NCI-H524 (cell line): ENCODE data around the gene GRID1.
"Not testable (repeated sequence)": the region's sequence is repeated elsewhere in the genome, so short reads cannot be mapped to it uniquely, and the experiment has no call there.

Source experiments
- DNase-seq, 2 experiments: peaks; one replicate each; lab custom pipeline; 2025; lab: John Stamatoyannopoulos, UW

Gene GRID1

DNA sequence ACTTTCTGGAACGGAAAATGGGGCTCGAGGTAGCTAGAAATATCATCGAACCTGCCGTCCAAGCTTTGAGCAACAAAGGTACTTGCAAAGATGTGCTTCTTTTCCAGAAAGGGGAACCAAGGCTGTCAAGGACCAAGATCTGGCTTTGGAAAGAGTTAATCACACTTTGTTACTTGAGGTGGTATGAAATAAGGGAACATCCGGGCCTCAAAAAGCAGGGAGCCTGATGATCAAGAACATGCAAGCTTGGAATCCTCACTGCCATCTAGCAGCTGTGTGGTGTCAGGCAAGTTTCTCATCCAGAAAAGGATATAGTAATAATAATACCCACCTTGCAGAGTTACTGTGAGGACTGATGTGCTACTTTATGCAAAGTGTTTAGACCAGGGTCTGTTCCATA is 329.5 kb downstream of the GRID1 start:
- DNase-seq: no peak

DNA sequence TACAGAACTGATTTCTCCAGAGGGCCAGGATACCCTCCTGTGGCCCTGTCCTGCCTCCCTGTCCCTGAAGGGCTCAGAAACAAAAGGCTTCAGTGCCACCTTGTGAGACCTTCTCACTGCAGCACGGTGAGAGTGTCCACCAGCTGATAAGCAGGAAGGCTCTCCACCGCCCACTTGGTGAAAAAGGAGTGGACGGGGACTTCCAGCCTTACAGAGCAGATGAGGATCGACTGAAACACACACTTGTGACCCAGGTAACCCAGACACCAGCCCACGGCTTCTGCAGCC is 330.1 kb downstream of the GRID1 start:
- no peak for DNase-seq

DNA sequence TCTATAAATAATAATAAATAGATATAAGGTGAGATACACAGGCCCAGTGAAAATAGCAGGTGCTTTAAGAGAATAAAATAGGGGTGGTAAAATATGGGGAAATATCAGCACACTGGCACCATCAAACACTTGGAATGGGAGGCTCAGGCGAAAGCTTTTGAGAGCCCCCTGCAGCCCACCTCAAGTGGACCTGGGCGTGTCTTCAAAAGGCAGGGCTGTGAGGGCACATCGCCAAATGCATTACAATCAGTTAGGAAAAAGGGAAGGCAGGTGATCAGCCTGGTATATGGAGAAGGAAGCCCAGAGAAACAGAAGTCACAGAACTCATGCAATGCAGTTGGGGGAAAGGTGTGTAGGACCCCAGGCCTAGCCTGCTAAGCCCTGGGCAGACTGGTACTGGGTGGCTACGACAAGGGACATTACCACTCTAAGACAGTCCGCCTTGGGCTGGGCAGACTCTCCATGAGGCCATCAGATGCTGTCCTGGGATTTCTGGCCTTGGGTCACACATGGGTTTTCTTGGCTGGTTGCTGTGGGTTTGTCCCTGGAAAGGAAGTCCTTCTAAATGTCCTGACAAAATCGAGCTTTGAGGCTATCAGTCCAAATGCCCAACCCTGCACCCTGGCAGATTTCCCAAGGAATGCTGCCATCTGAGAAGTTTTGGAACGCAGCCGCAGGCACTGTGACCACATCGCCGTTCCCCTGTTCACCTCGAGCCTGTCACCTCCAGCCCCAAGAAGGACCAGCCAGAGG is 330.6 kb downstream of the GRID1 start:
- DNase-seq: no peak

DNA sequence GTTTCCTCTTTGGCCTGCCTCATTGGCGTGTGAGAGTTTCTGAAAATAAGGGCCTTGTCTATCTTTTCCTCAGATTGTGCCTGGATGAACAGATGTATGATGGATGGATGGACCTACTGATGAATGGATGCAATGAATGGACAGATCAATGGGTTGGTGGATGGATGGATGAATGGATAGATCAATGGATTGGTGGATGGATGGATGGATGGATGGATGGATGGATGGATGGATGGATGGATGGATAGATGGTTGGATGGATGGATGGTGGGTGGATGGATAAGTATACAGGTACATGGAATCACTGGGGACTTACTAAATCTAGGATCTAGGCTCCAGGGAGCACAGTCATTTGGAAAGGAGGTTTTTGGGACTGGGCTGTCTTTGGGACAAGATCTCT is 331.9 kb downstream of the GRID1 start:
- DNase-seq: no peak

DNA sequence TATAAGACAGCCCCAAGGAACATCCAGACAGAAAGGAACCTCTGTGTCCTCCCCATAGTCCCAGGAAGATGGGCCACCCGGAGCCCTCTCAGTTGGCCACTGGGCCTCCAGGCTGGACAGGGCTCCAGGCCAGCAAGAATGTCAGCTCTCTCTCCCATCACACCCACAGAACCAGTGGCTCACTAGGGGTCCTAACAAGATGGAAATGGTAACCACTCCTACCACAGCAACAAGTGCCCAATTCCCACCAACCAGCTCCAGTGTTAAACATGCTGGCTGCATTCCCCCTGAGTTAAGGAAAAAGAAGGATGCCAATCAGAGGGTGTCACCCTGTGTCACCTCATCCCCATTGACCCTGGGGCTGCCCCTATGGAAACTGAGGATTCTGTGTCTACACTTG is 333.0 kb downstream of the GRID1 start:
- DNase-seq: no peak

DNA sequence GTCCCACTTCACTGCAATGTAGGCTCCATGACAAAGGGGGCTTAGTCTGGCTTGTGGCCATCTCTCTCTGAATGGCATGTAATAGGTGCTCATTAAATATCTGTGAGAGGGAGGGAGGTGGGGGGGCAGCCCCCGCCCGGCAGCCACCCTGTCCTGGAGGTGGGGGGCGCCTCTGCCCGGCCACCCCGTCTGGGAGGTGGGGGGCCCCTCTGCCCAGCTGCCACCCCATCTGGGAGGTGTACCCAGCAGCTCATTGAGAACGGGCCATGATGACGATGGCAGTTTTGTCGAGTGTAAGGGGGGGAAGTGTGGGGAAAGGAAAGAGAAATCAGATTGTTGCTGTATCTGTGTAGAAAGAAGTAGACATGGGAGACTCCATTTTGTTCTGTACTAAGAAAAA is 334.5 kb downstream of the GRID1 start:
- DNase-seq: not testable (repeated sequence)

DNA sequence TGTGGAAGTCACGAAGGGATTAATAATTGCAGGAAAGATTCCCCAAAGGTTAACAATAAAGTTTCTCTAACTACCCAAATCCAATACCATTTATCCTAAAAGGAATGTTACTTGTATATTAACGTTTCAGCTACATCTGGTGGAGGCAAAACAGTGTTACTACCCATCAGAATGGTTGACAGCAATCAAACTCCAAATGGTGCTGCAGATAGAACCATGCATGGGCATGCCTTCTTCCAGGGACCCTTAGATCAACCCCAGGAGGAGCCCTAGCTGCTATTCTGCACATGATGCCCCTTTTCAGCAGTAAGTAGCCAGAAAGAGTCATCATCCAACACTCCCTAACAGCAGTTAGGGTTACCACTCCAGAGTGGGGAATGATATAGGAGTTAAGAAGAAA is 336.3 kb downstream of the GRID1 start:
- no peak for DNase-seq

DNA sequence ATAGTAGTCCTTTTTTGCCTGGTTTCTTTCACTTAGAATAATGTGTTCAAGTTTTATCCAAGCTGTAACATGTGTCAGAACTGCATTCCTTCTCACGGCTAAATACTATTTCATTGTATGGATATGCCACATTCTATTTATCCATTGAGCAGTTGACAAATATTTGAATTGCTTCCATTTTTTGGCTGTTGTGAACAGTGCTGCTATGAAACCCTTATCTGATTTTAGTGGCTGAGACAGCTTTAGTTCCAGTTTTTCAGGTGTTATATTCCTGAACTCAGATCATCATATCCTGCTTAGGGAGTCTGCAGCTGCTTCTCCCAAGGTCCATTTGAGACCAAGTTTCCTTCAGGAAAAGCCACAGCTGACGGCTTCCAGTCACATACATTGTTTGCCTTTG is 339.2 kb downstream of the GRID1 start:
- DNase-seq: no peak

DNA sequence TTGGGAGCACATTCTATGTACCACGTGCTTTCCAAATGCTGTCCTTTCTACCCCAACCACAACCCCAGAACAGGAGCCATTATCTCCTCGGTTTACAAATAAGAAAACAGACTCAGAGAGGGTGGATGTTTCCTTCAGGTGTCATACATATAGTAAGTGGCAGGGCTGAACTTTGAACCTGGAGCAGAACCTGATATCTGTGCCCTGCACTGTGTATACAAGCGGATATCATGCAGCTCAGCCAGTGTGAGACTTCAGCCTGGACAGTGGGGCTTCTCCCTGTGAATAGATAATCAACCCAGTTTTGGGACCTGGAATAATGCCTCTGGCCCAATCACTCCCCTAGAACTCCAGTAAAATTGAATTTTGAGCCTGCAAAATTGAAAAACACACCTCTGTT is 341.1 kb downstream of the GRID1 start:
- DNase-seq: no peak

DNA sequence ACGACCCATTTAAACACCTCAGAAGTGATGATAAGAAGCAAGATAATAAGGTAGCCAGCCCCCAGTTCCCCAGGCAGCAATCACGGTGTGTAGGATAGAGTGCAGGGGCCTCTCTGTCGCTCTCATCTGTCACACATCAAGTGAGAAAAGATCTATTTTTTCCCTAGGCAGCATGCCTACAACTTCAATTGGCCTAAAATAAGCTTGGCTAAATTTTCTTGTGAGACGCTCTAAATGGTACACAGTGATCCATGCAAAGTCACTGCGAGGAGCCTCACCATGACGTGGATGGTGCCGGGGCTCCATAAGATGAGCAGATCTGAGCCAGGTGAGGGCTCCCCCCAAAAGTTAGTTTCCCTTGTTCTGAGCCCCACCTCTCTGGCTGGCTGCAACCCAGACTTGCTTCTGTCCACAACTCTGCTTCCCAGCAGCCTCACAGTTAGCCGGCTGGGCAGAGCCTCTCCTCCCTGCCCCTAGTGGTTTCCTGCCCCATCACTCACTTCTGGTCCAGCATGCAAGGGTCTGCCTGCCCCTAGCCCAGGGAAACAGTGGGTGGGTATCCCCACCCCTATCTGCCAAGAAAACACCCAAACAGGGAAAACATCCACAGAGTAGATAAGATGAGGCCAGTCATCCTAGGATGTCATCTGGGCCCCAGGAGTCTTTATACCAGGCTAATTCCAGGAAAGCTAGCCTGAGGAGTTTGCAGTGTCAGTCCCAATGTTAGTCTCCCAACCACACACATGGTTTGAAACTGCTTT is 342.1 kb downstream of the GRID1 start:
- DNase-seq: no peak

DNA sequence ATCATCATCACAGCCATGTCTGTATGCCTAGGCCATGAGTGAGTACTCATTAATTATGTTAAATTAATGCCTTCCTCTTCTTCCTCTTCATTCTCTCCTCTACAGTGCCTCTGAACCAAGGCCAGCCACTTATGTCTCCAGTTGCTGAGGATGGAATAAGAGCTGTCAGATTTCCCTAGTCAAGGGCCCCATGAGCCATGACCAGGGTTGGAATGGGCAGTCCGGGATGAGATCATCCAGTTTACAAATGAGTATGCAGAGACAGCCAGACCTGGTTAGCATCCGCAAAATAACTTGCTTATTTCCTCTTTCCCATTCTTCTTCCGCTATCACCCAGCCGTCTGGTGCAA is 342.7 kb downstream of the GRID1 start:
- DNase-seq: no peak

DNA sequence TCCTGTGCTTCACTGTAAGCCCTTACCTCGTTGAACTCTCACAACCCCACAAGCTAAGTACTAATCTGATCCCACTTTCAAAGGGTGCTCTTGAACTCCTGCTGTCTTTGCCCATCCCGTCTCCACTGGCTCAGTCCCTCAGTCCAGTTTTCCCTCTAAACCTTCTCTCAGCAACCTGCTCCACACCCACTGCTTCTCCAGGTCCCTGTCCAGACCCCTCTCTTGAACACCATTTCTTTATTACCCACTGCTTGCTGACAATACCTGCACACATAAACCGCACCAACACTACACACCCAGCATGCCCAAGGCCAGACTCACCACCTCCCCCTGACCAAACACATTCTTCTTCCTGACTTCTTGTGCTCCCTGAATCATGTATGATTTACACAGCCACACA is 343.3 kb downstream of the GRID1 start:
- no peak for DNase-seq

DNA sequence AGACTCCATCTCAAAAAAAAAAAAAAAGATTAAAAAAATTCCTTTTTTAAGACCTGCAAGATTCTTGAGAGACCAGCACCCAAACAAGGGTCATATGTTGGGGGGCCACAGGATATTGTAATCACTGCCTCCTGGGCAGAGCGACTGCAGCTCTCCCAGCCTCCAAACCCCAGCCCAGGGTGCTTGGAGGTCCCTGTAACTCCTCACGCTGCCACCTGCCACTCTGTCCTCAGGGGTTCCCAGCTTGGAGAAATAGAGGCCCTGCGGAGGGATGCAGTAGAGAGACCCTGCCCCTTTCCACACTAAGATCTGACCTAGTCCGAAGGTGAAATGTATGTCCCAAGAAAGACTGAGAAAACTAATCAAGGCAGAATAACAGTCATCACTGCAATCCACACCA is 343.7 kb downstream of the GRID1 start:
- DNase-seq: no peak

DNA sequence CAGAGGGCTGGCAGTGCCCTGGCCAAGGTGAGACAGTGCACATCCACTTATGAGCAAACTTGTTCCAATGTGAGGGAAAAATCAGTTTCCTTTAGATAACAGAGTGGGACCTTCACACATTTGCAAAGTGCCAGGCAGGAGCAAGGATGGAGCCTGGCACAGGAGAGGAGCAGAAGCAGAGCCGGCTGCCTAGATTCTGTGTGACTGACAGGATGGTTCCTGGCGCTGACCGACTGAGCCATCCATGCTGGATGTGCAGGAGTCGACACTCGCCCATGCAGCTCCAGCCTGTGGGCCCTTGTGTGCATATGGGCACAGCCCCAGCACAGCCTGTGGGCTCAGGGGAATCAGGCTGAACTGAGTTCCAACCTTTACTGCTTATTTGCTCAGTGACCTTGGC is 346.5 kb downstream of the GRID1 start:
- no peak for DNase-seq

DNA sequence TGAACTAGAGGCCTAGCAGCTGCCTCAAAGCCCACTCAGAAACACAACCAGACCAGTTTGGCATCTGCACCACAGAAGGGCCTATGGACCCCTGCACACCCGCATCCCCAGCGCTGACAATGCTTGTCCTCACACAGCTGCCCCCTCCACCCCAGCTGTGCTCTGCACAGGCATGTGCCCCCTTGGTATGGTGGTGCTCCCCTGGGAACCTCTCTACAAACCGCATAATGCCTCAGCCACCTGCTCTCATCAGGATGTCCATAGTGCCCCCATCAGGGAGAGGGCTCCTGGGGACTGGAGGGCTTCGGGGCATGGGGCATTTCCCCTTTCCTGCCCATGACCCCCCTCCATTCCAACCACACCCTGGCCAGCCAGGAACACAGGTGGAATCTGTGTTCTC is 347.5 kb downstream of the GRID1 start:
- DNase-seq: peak in 1 of 2 experiments; percentile 25

DNA sequence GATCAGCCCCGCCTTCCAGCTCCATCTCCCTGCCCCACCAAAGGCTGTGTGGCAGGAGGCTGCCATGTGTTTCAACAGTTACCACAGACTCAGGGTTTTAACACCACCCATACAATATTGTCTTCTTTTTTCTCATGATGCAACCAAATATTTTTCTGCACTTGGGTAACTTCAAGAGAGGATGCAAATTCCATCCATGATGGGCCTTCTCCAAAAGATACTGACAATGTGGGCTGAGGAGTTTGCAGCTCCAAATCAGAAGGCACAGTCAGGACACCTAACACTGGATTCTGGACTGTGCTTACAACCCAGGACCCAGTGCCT is 347.9 kb downstream of the GRID1 start:
- no peak for DNase-seq

DNA sequence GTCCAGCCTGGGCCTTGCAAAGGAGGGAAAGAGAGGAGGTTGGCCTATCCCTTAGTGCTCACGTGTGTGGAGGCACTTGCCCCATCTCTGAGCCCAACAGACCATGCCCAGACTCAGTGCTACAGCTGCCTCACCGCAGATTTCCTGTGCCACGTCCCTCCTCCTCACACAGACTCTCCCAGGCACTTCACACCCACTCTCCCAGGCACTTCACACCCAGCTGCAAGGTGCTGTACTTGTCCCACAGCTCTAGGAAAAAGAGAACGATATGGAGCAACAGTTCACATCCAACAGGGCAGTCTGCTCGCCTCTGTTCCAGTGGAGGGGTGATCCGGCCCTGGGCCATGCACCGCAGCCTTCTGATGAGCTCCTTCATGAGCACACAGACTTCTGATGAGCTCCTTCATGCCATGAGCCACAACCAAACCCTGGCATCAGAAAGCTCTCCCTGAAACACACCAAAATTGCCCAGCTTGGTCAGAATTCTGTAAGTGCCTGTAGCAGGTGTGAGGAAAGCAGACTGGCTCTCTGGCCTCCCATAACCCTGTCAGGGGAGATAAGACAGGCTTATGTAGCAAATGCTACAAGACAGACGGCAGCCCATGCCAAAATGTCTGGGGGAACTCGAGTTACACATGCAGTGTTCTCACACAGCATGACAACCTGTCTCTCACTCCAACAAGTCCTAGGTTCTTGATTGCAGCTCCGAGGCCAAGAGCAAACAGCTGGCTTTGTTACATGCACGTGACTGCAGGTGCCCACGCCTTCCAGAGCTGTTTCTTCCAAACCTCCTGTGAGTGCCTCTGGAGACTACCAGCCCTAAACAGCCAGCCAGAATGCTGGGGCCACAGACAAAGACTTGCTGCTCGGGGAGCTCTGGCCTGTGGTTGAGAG is 348.5 kb downstream of the GRID1 start:
- DNase-seq: peak; percentile 51 to 78

DNA sequence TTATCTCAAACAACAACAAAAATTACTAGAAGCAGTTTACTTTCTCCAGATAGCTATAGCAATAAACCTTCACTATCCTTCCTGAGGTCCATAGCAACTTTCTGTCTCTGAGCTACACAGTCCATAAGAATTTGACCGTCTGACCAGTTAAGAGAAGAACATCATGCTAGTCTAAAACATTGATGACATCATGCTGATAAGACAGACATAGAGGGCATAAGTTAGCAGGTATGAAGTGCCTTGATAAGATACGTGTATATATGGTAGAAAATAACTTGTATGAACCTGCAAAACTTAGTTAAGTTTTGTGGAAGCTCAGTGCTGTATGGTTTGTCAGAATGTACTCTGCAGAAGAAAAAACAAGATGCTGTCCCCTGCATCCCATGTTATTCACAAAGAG is 353.0 kb downstream of the GRID1 start:
- DNase-seq: no peak

DNA sequence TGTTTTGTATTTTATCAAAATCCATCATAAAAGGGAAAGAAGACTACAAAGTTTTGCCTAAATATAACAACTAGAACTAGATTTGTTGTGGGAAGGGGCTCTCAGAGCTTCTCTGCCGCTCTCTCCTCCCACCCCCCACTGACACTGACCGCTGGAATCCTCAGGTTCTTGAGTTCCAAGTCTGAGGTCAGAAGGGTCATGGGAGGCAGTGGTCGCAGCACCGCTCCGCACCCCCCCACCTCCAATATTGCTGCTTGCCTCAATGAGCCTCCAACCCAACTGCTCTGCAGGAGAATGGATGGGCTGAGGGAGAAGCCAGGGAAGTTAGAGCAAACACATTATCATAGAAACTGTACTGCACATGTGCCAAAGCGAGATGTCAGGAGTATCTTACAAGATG is 359.4 kb downstream of the GRID1 start:
- no peak for DNase-seq

DNA sequence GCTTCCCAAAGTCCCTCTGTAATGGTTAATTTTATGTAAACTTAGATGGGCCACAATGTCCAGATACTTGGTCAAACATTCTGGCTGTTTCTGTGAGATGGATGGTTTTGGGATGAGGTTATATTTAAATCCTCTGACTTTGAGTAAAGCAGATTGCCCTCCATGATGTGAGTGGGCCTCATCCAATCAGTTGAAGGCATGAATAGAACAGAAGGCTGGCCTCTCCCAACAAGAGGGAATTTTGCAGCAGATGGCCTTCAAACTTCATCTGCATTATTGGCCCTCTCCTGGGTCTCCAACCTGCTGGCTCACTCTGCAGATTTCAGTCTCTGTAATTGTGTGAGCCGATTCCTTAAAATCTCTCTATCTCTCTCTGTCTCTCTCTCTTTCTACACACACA is 362.3 kb downstream of the GRID1 start:
- DNase-seq: peak in 1 of 2 experiments; percentile 45

DNA sequence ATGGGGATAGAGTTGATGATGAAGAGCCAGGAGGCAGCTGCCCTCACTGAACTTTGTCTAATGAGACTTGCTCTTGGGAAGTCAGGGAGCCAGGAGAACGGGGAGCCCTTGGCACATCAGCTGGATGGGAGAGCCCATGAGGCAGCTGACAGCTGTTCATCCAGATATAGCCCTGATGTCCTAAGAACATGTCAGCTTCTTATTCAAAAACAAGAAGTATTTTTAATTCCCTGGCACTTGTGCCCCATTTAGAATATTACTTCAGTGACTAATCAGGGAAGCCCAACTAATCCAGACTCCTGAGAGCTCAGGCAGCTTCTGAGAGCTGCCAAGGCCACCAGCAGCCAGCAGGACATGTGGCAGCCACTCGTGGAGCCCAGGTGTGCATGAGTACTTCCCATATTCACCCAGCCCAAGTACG is 363.4 kb downstream of the GRID1 start:
- DNase-seq: peak; percentile 10 to 66

DNA sequence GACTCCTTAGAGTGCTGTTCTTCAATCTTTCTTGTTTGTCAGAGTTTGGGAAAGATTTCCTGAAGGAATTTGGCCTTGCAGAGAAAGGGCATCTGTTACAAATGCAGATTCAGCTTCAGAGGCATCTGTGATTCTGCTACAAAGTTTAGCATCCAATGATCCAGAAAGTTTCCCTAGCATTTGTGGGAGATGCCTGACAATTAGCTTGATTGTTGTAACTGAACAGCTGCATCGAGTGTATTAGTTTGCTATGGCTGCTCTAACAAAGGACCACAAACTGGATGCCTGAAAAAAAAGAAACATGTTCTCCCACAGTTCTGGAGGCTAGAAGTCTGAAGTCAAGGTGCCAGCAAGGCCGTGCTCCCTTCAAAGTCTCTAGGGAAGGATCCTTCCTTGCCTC is 365.1 kb downstream of the GRID1 start:
- no peak for DNase-seq

DNA sequence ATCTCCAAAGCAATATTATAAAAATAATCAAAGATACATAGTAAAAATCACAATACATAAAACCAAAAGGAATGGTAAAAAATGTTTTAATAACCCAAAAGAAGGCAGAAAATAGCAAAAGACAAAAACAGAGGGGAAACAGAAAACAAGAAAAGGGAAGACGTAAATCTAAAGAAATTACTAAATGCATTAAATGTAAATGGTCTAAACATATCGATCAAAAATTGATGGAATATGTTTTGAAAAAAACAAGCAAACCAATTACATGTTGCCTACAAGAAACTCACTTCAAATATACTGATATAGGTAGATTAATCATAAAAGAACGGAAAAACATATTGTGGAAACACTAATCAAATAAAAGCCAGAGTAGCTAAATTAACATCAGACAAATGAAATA is 369.1 kb downstream of the GRID1 start:
- DNase-seq: no peak
